Prostate gland (tissue), 2 donors: ENCODE results near the gene GNAZ. TPM values are rescaled to one million over a fixed set of nuclear protein-coding genes. Genes with fewer than 3 reads are reported as not detected.
A peak's percentile ranks its signal among the peaks of the same experiment; 100 is the strongest.

Source experiments
- DNase-seq: peaks from one replicate; pipeline ENCODE4 v3.0.0-alpha.2; 2019; ENCODE audit warnings: low spot score
- H3K27ac ChIP-seq, 2 donors: fragments of 200-600 bp; sonication (generic); 2 replicates each; pipeline ENCODE4 v1.5.1; 2017 to 2019
- H3K27me3 ChIP-seq: fragments of 200-600 bp; sonication (generic); replicated peaks from 2 replicates; pipeline ENCODE4 v1.5.1; 2019; ENCODE audit not compliant: insufficient read depth
- H3K36me3 ChIP-seq, 2 donors: fragments of 200-600 bp; sonication (generic); 1 replicate in 1 of 2; 2 replicates in 1 of 2; pipeline versions ENCODE4 v1.5.1 to v1.8.1; 2017 to 2019
- H3K4me1 ChIP-seq: fragments of 200-600 bp; sonication (generic); replicated peaks from 2 replicates; pipeline ENCODE4 v1.5.1; 2019
- H3K4me3 ChIP-seq, 2 donors: fragments of 200-600 bp; sonication (generic); 2 replicates each; pipeline ENCODE4 v1.5.1; 2017 to 2019
- H3K9me3 ChIP-seq: fragments of 200-600 bp; sonication (generic); 2 replicates; pipeline ENCODE4 v1.5.1; 2017
- CTCF ChIP-seq, 4 experiments: fragments of 200-600 bp in 2 of 4; fragments of 450-650 bp in 2 of 4; sonication (generic) in 2 of 4; IDR thresholded peaks; 1 replicate in 3 of 4; 2 replicates in 1 of 4; pipeline ENCODE4 v1.5.1; 2016 to 2019; ENCODE audit warnings: antibody characterized with exemption in 4 of 4, mild to moderate bottlenecking in 2 of 4, moderate library complexity in 2 of 4
- POLR2A ChIP-seq: fragments of 450-650 bp; IDR thresholded peaks from one replicate; pipeline ENCODE4 v1.6.1; 2016; ENCODE audit warnings: antibody characterized with exemption, mild to moderate bottlenecking
- POLR2AphosphoS5 ChIP-seq: sonication (generic); formaldehyde crosslinking; IDR thresholded peaks from one replicate; pipeline ENCODE4 v1.6.1; 2017; ENCODE audit warnings: antibody characterized with exemption
- WGBS: methylation state at CpG from one replicate; pipeline ENCODE4 v1.1.5; 2018; 5-methylcytosine and 5-hydroxymethylcytosine counted together
- intact Hi-C: fragments of 100-400 bp; cut with DNase I; formaldehyde crosslinking; loops from one replicate; pipeline ENCODE4 v1.14.2; 2022
- total RNA-seq, 2 donors: library from RNA; depleted of rRNA; stranded (reverse); fragments of >200 nt; gene quantifications; one replicate each; pipeline ENCODE4 v1.1.0, GENCODE V29; 2016

The GNAZ gene
- total RNA-seq, 2 donors from 2014 or later: 5.7 to 22.6 TPM

GRCh38 chr22:23144932-23145877 lies 74.9 kb downstream of the GNAZ start, which contains the start of gene RAB36:
Gene RAB36 (plus strand): TSS chr22:23145477. CDS start chr22:23146617, 1,140 bp downstream.
- Histone ChIP-seq H3K4me3 (peak within 1 kb of the TSS; percentile 36 to 46), H3K4me1 (peaks cover 23% of the 10 kb centered on the region), H3K9me3 (no peaks in the 10 kb centered on the region), H3K27ac (peak within 1 kb of the TSS; percentile 46 to 58), H3K27me3 (no peaks in the 10 kb centered on the region), H3K36me3 (no peaks in the 10 kb centered on the region)
- intact Hi-C loops: no loop called here
- peak; percentile 99 for DNase-seq
- WGBS: 6% methylated on average over 35 of the region's 62 CpGs
- TF ChIP-seq POLR2AphosphoS5: peak; percentile 77
- TF ChIP-seq CTCF (IDR thresholded peaks at IDR 0.05): no peak

- WGBS: 46% methylated on average over 2 of the region's 2 CpGs
- TF ChIP-seq CTCF (IDR thresholded peaks at IDR 0.05): no peak
- TF ChIP-seq POLR2A: no peak
- no peak for TF ChIP-seq POLR2AphosphoS5
- H3K4me3 ChIP-seq: peak overlapping the region; percentile 36 to 46
- intact Hi-C loops: no loop called here
- no peak for DNase-seq
- H3K36me3 ChIP-seq: no peaks in the 10 kb centered on the region
- peaks cover 23% of the 10 kb centered on the region for H3K4me1 ChIP-seq
- no peaks in the 10 kb centered on the region for H3K27me3 ChIP-seq
- no peaks in the 10 kb centered on the region for H3K9me3 ChIP-seq
- H3K27ac ChIP-seq: peak overlapping the region; percentile 46 to 58
Observed at GRCh38 chr22:23145878-23146470, 75.7 kb downstream of the GNAZ start.

- WGBS: 84% methylated on average over 8 of the region's 8 CpGs
Observed at GRCh38 chr22:23146478-23147205, 76.3 kb downstream of the GNAZ start.

More at GRCh38 chr22:23146478-23147205, 76.3 kb downstream of the GNAZ start:
- Histone ChIP-seq H3K4me1 (peaks cover 23% of the 10 kb centered on the region), H3K36me3 (no peaks in the 10 kb centered on the region), H3K4me3 (no peak overlapping the region), H3K27me3 (no peaks in the 10 kb centered on the region), H3K9me3 (no peaks in the 10 kb centered on the region), H3K27ac (peak overlapping the region; percentile 5 to 64)
- TF ChIP-seq CTCF (IDR thresholded peaks at IDR 0.05): no peak
- no peak for TF ChIP-seq POLR2A
- TF ChIP-seq POLR2AphosphoS5: no peak
- DNase-seq: no peak
- intact Hi-C loops: no loop called here
